Measurements from ENCODE around the gene SEMA6A.

The SEMA6A gene

GRCh38 chr5:116530276-116530675 is 44.3 kb downstream of the SEMA6A start:
- Histone ChIP-seq H3K9me2 (ENCODE audit: low read depth, low read length) (no peaks in the 10 kb centered on the region), H3K4me1 (ENCODE audit: insufficient read depth, low read length, severe bottlenecking) (no peaks in the 10 kb centered on the region), H3K9ac (ENCODE audit: low read length) (no peak overlapping the region)

GRCh38 chr5:116529615-116530014 is 45.0 kb downstream of the SEMA6A start:
- no peak overlapping the region for H2AFZ ChIP-seq (ENCODE audit: low read length)
- no peaks in the 10 kb centered on the region for H3K4me1 ChIP-seq (ENCODE audit: insufficient read depth, low read length, severe bottlenecking)
- no peak overlapping the region for H3K4me2 ChIP-seq (ENCODE audit: low read length)
- no peaks in the 10 kb centered on the region for H3K79me2 ChIP-seq (ENCODE audit: insufficient read depth, low read length)
- H3K27ac ChIP-seq (ENCODE audit: low read depth, low read length, poor library complexity, severe bottlenecking), result no peak overlapping the region
- no peaks in the 10 kb centered on the region for H3K27me3 ChIP-seq (ENCODE audit: insufficient read depth, low read length)
- TF ChIP-seq EZH2 (IDR thresholded peaks at IDR 0.05; ENCODE audit: borderline replicate concordance, low read length) (no peak), CTCF (IDR thresholded peaks at IDR 0.05; ENCODE audit: low read length) (no peak)
- no peak overlapping the region for H3K9ac ChIP-seq (ENCODE audit: low read length)
- H3K4me3 ChIP-seq (ENCODE audit: low read depth, low read length, poor library complexity, severe bottlenecking), result no peak overlapping the region
- H3K9me3 ChIP-seq (ENCODE audit: low read length), result no peaks in the 10 kb centered on the region
- H3F3A ChIP-seq (ENCODE audit: insufficient read depth, low read length), result no peaks in the 10 kb centered on the region
- H3K36me3 ChIP-seq (ENCODE audit: insufficient read depth, low read length), result no peaks in the 10 kb centered on the region
- H3K9me2 ChIP-seq (ENCODE audit: low read depth, low read length), result no peaks in the 10 kb centered on the region
- H4K20me1 ChIP-seq (ENCODE audit: insufficient read depth, low read length), result no peaks in the 10 kb centered on the region

More at GRCh38 chr5:116530276-116530675, 44.3 kb downstream of the SEMA6A start:
- Histone ChIP-seq H3K4me3 (ENCODE audit: low read depth, low read length, poor library complexity, severe bottlenecking) (no peak overlapping the region), H3K27ac (ENCODE audit: low read depth, low read length, poor library complexity, severe bottlenecking) (no peak overlapping the region), H3F3A (ENCODE audit: insufficient read depth, low read length) (no peaks in the 10 kb centered on the region), H3K27me3 (ENCODE audit: insufficient read depth, low read length) (no peaks in the 10 kb centered on the region), H4K20me1 (ENCODE audit: insufficient read depth, low read length) (no peaks in the 10 kb centered on the region), H2AFZ (ENCODE audit: low read length) (no peak overlapping the region), H3K9me3 (ENCODE audit: low read length) (no peaks in the 10 kb centered on the region), H3K4me2 (ENCODE audit: low read length) (no peak overlapping the region), H3K79me2 (ENCODE audit: insufficient read depth, low read length) (no peaks in the 10 kb centered on the region), H3K36me3 (ENCODE audit: insufficient read depth, low read length) (no peaks in the 10 kb centered on the region)
- TF ChIP-seq CTCF (IDR thresholded peaks at IDR 0.05; ENCODE audit: low read length) (no peak), EZH2 (IDR thresholded peaks at IDR 0.05; ENCODE audit: borderline replicate concordance, low read length) (no peak)

GRCh38 chr5:116528519-116529234 is 45.9 kb downstream of the SEMA6A start:
- H3K9ac ChIP-seq (ENCODE audit: low read length), result no peak overlapping the region
- no peaks in the 10 kb centered on the region for H3K36me3 ChIP-seq (ENCODE audit: insufficient read depth, low read length)
- H3K4me2 ChIP-seq (ENCODE audit: low read length), result no peak overlapping the region
- H4K20me1 ChIP-seq (ENCODE audit: insufficient read depth, low read length), result no peaks in the 10 kb centered on the region
- no peak overlapping the region for H3K4me3 ChIP-seq (ENCODE audit: low read depth, low read length, poor library complexity, severe bottlenecking)
- H3K79me2 ChIP-seq (ENCODE audit: insufficient read depth, low read length), result no peaks in the 10 kb centered on the region
- H3K27me3 ChIP-seq (ENCODE audit: insufficient read depth, low read length), result no peaks in the 10 kb centered on the region
- no peak for TF ChIP-seq EZH2 (IDR thresholded peaks at IDR 0.05; ENCODE audit: borderline replicate concordance, low read length)
- no peak for TF ChIP-seq CTCF (IDR thresholded peaks at IDR 0.05; ENCODE audit: low read length)
- H2AFZ ChIP-seq (ENCODE audit: low read length), result no peak overlapping the region
- H3K9me2 ChIP-seq (ENCODE audit: low read depth, low read length), result no peaks in the 10 kb centered on the region
- H3K9me3 ChIP-seq (ENCODE audit: low read length), result no peaks in the 10 kb centered on the region
- no peaks in the 10 kb centered on the region for H3F3A ChIP-seq (ENCODE audit: insufficient read depth, low read length)
- H3K4me1 ChIP-seq (ENCODE audit: insufficient read depth, low read length, severe bottlenecking), result no peaks in the 10 kb centered on the region
- no peak overlapping the region for H3K27ac ChIP-seq (ENCODE audit: low read depth, low read length, poor library complexity, severe bottlenecking)
